ENCODE results near the gene TSEN15. TPM values are rescaled to one million over a fixed set of nuclear protein-coding genes. Genes with fewer than 3 reads are reported as not detected.

The TSEN15 gene
- total RNA-seq, result 66.1 and 80.2 TPM in 2 replicates

GRCh38 chr1:184051485-184052193, at the start of gene TSEN15:
TSS of gene TSEN15 (plus strand) at chr1:184051730. CDS start at chr1:184051756, 26 bp downstream.

Other genes with a start within 250 kb of the TSEN15 start
- gene RGL1, start 246.6 kb upstream of the TSEN15 start, total RNA-seq, result 18.0 and 19.5 TPM in 2 replicates
- gene COLGALT2, start 14.0 kb upstream of the TSEN15 start, total RNA-seq, result 1.4 and 1.6 TPM in 2 replicates